PFSK-1 (cell line): ENCODE data around the gene PSMB4.

Experiments
- FOXP2 ChIP-seq: optimal IDR thresholded peaks from 2 replicates; pipeline ENCODE3; 2011; ENCODE audit warnings: borderline replicate concordance, control low read depth, inconsistent platforms; ENCODE audit not compliant: insufficient read depth; ENCODE audit errors: extremely low read length, extremely low read depth
- POLR2AphosphoS5 ChIP-seq: IDR thresholded peaks from 2 replicates; pipeline ENCODE4 v1.6.1; 2012; ENCODE audit warnings: low read depth, mild to moderate bottlenecking, control low read depth, low read length, moderate library complexity
- SIN3A ChIP-seq: IDR thresholded peaks from 2 replicates; pipeline ENCODE4 v1.6.1; 2012; ENCODE audit warnings: mild to moderate bottlenecking, low read length, moderate library complexity, borderline replicate concordance; ENCODE audit not compliant: insufficient read depth
- TAF1 ChIP-seq: IDR thresholded peaks from 2 replicates; pipeline ENCODE4 v1.6.1; 2012; ENCODE audit warnings: low read length, control low read depth, borderline replicate concordance; ENCODE audit not compliant: insufficient read depth
- TF ChIP-seq, protein P1 (sequence below), 2 experiments: IDR thresholded peaks; 2 replicates each; pipeline versions ENCODE4 v1.6.1 to v1.8.0; 2011 to 2012; ENCODE audit warnings: low read depth in 2 of 2, low read length in 2 of 2, control low read depth in 1 of 2, inconsistent platforms in 1 of 2, mild to moderate bottlenecking in 1 of 2, moderate library complexity in 1 of 2; ENCODE audit not compliant: insufficient read depth in 1 of 2

DNA sequence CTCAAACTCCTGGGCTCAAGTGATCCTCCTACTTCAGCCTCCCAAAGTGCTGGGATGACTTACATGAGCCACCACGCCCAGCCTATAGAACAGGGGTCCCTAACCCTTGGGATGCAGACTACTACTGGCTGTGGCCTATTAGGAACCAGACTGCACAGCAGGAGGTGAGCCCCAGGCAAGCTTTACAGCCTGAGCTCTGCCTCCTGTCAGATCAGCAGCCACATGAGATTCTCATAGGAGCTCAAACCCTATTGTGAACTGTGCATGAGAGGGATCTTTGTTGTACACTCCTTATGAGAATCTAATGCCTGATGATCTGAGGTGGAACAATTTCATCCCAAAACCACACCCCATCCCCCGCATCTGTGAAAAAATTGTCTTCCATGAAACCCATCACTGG, 13.4 kb upstream of the PSMB4 start:
- TF ChIP-seq, protein P1, sequence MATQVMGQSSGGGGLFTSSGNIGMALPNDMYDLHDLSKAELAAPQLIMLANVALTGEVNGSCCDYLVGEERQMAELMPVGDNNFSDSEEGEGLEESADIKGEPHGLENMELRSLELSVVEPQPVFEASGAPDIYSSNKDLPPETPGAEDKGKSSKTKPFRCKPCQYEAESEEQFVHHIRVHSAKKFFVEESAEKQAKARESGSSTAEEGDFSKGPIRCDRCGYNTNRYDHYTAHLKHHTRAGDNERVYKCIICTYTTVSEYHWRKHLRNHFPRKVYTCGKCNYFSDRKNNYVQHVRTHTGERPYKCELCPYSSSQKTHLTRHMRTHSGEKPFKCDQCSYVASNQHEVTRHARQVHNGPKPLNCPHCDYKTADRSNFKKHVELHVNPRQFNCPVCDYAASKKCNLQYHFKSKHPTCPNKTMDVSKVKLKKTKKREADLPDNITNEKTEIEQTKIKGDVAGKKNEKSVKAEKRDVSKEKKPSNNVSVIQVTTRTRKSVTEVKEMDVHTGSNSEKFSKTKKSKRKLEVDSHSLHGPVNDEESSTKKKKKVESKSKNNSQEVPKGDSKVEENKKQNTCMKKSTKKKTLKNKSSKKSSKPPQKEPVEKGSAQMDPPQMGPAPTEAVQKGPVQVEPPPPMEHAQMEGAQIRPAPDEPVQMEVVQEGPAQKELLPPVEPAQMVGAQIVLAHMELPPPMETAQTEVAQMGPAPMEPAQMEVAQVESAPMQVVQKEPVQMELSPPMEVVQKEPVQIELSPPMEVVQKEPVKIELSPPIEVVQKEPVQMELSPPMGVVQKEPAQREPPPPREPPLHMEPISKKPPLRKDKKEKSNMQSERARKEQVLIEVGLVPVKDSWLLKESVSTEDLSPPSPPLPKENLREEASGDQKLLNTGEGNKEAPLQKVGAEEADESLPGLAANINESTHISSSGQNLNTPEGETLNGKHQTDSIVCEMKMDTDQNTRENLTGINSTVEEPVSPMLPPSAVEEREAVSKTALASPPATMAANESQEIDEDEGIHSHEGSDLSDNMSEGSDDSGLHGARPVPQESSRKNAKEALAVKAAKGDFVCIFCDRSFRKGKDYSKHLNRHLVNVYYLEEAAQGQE (IDR thresholded peaks at IDR 0.05; ENCODE audit: insufficient read depth in 1 of 2, low read depth in 2 of 2, low read length in 2 of 2): no peak
- TF ChIP-seq POLR2AphosphoS5 (no peak), TAF1 (no peak), SIN3A (no peak), FOXP2 (no peak)
